Subcutaneous adipose tissue (tissue), 4 donors: ENCODE data around the gene TEX101. TPM values are rescaled to one million over a fixed set of nuclear protein-coding genes. Genes with fewer than 3 reads are reported as not detected.

Source experiments
- total RNA-seq, 4 donors: library from RNA; depleted of rRNA; stranded (reverse); fragments of >200 nt; gene quantifications; one replicate each; pipeline ENCODE4 v1.1.0, GENCODE V29; 2016
- TF ChIP-seq, protein P1 (sequence below): fragments of 450-650 bp; IDR thresholded peaks from one replicate; pipeline ENCODE4 v1.5.1; 2016; ENCODE audit warnings: low read depth, mild to moderate bottlenecking, control low read depth, antibody characterized with exemption, moderate library complexity

Gene TEX101
- total RNA-seq, 4 donors from 2014 or later, result not detected

GRCh38 chr19:43406297-43406696, 8.4 kb upstream of the TEX101 start:
- TF ChIP-seq, protein P1, sequence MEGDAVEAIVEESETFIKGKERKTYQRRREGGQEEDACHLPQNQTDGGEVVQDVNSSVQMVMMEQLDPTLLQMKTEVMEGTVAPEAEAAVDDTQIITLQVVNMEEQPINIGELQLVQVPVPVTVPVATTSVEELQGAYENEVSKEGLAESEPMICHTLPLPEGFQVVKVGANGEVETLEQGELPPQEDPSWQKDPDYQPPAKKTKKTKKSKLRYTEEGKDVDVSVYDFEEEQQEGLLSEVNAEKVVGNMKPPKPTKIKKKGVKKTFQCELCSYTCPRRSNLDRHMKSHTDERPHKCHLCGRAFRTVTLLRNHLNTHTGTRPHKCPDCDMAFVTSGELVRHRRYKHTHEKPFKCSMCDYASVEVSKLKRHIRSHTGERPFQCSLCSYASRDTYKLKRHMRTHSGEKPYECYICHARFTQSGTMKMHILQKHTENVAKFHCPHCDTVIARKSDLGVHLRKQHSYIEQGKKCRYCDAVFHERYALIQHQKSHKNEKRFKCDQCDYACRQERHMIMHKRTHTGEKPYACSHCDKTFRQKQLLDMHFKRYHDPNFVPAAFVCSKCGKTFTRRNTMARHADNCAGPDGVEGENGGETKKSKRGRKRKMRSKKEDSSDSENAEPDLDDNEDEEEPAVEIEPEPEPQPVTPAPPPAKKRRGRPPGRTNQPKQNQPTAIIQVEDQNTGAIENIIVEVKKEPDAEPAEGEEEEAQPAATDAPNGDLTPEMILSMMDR, result no peak

DNA sequence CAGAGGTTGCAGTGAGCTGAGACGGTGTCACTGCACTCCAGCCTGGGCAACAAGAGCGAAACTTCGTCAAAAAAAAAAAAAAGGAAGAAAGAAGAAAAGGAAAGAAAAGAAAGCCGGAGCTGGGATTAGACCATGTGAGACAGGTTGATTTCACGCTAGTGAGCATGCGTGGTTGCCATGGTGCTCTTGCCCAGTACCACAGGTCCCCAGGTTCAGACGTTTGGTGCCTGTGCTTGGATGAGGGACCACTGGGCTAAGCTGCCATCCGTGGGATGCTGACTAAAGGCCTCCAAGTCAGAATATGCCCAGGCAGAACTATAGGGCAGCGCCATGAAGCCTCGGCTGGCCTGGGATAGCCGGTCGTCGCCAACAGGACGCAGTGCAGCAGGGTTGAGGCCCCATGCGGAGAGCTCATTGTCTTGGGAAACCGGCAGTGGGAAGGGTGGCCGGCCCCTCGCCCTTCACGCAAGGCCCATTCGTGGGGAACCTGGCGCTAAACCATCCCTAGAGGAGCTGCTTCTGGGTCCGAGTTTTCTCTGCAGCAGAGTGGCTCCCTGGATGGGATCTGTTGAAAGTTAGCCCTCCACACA, 7.2 kb upstream of the TEX101 start:
- TF ChIP-seq, protein P1, result no peak

GRCh38 chr19:43408043-43408442, 6.6 kb upstream of the TEX101 start:
- TF ChIP-seq, protein P1, result no peak

DNA sequence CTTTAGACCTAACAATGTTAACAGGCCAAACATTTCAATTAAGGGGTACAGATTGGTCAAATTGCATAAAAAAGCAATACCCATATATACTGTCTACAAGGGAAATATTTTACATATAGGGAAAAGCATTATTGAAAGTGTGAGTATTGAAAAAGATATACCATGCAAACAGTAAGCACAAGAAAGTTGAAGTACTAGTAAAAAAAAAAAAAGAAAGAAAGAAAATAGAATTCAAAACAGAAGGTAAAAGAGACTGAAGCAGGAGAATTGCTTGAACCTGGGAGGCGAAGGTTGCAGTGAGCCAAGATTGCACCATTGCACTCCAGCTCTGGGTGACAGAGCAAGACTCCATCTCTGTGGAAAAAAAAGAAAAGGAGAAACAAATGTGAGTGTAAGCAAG, 5.3 kb upstream of the TEX101 start:
- TF ChIP-seq, protein P1, result no peak

DNA sequence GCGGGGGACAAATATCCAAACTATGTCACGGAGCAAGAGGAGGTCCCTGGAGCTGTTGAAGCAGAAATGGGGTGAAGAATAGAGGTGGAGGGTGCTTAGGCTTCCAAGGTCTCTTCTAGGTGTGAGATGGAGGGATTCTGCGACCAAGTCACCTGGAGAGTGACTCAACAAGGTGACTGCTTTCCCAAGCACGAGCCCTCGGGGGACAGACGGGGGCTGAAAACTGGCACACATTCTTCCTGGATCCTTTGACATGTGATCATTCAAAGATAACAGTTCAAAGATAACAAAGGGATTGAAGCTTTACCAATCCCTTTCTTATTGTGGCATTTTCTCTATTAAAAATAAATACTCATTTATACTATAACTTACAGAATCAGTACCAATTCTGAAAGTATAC, 2.2 kb upstream of the TEX101 start:
- TF ChIP-seq, protein P1, result no peak

DNA sequence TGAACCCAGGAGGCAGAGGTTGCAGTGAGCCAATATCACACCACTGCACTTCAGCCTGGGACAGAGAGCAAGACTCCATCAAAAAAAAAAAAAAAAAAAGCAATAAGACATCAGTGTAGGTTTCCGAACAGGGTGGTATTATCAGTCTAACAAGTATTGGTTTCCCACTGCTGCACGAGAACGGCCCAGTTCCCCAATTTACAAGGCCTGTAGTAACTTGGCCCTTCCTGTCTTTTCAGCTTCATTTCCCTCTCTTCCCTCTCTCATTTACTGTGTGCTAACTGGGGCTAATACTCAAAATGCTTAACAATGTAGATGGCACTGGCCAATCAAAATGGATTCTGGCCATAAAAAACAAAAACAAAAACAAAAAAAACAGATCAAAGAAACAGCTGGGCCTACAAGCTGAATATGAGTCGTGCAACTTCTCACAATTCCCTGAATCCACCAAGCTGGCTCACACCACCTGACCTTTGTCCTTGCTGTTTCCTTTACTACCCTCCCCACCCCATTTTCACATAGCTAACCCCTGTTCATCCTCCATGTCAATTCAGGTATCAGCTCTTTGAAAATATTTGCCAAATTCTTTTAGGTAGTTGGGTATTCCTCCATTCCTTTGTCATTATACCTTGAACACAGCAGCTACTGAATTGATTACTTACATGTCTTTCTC, 2.4 kb downstream of the TEX101 start:
- TF ChIP-seq, protein P1, result no peak

DNA sequence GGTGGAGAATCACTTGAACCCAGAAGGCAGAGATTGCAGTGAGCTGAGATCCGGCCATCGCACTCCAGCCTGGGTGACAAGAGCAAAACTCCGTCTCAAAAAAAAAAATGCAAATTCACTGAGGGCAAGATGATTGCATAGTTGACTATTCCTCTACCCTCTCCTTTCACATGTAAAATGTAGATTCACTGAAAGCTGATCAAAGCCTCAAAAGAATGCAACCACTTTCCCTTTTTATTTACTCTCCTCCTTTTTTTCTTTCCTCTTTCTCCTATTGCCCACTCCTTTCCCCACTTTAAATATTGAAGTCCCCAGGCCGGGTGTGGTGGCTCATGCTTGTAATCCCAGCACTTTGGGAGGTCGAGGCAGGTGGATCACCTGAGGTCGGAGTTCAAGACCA, 6.3 kb downstream of the TEX101 start:
- TF ChIP-seq, protein P1, result no peak
